ENCODE measurements around the gene MFF.

MFF gene

GRCh38 chr2:227390468-227391256 lies 65.6 kb downstream of the MFF start:
- no peak for TF ChIP-seq CTCF (IDR thresholded peaks at IDR 0.05; ENCODE audit: low read depth, low read length, missing control alignments)
- DNase-seq (ENCODE audit: extremely low read depth, low read depth) = no peak
- no peak overlapping the region for H3K4me3 ChIP-seq (replicated peaks; ENCODE audit: low read depth, low read length)

GRCh38 chr2:227394401-227394800 lies 69.3 kb downstream of the MFF start:
- no peak for DNase-seq (ENCODE audit: extremely low read depth, low read depth)
- TF ChIP-seq CTCF (IDR thresholded peaks at IDR 0.05; ENCODE audit: low read depth, low read length, missing control alignments) = no peak
- no peak overlapping the region for H3K4me3 ChIP-seq (replicated peaks; ENCODE audit: low read depth, low read length)

- H3K4me3 ChIP-seq (replicated peaks; ENCODE audit: low read depth, low read length) = no peak overlapping the region
- no peak for DNase-seq (ENCODE audit: extremely low read depth, low read depth)
- TF ChIP-seq CTCF (IDR thresholded peaks at IDR 0.05; ENCODE audit: low read depth, low read length, missing control alignments) = no peak
These were observed 70.5 kb downstream of the MFF start for GRCh38 chr2:227395556-227395955.

- no peak for TF ChIP-seq CTCF (IDR thresholded peaks at IDR 0.05; ENCODE audit: low read depth, low read length, missing control alignments)
- no peak for DNase-seq (ENCODE audit: extremely low read depth, low read depth)
These were observed 72.5 kb downstream of the MFF start for GRCh38 chr2:227397562-227397961.

GRCh38 chr2:227398684-227399670 lies 73.9 kb downstream of the MFF start:
- H3K4me3 ChIP-seq (replicated peaks; ENCODE audit: low read depth, low read length) = no peak overlapping the region
- DNase-seq (ENCODE audit: extremely low read depth, low read depth) = no peak
- TF ChIP-seq CTCF (IDR thresholded peaks at IDR 0.05; ENCODE audit: low read depth, low read length, missing control alignments) = no peak

More at GRCh38 chr2:227397562-227397961, 72.5 kb downstream of the MFF start:
- H3K4me3 ChIP-seq (replicated peaks; ENCODE audit: low read depth, low read length) = no peak overlapping the region

GRCh38 chr2:227401550-227401949 lies 76.5 kb downstream of the MFF start:
- H3K4me3 ChIP-seq (replicated peaks; ENCODE audit: low read depth, low read length) = no peak overlapping the region
- no peak for DNase-seq (ENCODE audit: extremely low read depth, low read depth)
- no peak for TF ChIP-seq CTCF (IDR thresholded peaks at IDR 0.05; ENCODE audit: low read depth, low read length, missing control alignments)

Data from HFF-Myc (cell line).